Fibroblast of lung (primary cell): ENCODE measurements around the gene RBM22.

Experiments
- CTCF ChIP-seq, 2 donors: IDR thresholded peaks in 1 of 2; conservative IDR thresholded peaks in 1 of 2; 1 replicate in 1 of 2; 2 replicates in 1 of 2; pipeline ENCODE4 v1.5.1; 2011 to 2012; ENCODE audit warnings: low read length in 2 of 2, control low read depth in 1 of 2, inconsistent platforms in 1 of 2, low read depth in 1 of 2, mild to moderate bottlenecking in 1 of 2
- EZH2 ChIP-seq: IDR thresholded peaks from 2 replicates; pipeline ENCODE4 v1.5.1; 2012; ENCODE audit warnings: low read length, control low read depth, mild to moderate bottlenecking; ENCODE audit errors: missing control alignments

GRCh38 chr5:150649108-150650020 lies 51.5 kb downstream of the RBM22 start:
- TF ChIP-seq CTCF (conservative IDR thresholded peaks at IDR 0.05 in 1 of 2, IDR thresholded peaks at IDR 0.05 in 1 of 2; ENCODE audit: low read depth in 1 of 2, low read length in 2 of 2) (no peak), EZH2 (no peak)
